ENCODE measurements around the gene TMTC2.
"Not testable (repeated sequence)": the region's sequence is repeated elsewhere in the genome, so short reads cannot be mapped to it uniquely, and the experiment has no call there.

Gene TMTC2

GRCh38 chr12:82793751-82794281, 107.1 kb downstream of the TMTC2 start:
- DNase-seq, result no peak

DNA sequence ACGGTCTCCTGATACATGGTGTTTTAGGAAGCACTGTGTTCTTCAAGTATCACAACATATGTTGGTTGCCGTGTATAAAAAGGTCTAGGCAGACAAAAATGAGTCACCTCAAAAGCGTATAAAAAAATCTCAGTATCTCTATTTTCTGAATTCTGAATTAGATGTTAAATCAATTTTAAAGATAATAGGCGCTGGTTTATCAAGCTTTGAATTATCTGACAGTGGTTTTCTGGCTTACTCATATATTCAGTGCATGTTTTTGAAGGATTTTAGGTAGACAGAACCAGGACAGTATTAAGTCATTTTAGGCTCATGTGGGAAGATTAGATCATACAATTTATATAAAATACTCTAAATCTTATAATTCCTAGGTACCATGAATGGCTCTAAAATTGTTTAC, 110.8 kb downstream of the TMTC2 start:
- no peak for DNase-seq

GRCh38 chr12:82800185-82800584, 113.5 kb downstream of the TMTC2 start:
- DNase-seq, result no peak

DNA sequence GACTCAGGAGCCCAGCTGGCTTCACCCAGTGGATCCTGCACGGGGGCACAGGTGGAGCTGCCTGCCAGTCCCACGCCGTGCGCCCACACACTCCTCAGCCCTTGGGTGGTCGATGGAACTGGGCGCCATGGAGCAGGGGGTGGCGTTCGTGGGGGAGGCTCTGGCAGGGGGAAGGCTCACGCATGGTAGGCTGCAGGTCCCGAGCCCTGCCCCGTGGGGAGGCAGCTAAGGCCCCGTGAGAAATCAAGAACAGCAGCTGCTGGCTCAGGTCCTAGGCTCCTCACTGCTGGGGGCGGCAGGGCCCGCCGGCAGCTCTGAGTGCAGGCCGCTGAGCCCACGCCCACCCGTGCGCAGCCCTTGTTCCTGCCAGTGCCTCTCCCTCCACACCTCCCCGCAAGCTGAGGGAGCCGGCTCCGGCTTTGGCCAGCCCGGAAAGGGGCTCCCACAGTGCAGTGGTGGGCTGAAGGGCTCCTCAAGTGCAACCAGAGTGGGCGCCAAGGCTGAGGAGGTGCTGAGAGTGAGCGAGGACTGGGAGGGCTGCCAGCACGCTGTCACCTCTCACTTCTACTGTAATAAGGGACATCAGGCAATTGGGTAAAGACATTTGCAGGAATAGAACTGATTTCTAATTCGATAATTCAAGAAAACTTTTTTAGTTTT, 115.4 kb downstream of the TMTC2 start:
- DNase-seq, result no peak

GRCh38 chr12:82803201-82803600, 116.5 kb downstream of the TMTC2 start:
- no peak for DNase-seq

- no peak for DNase-seq
These were observed 117.9 kb downstream of the TMTC2 start for GRCh38 chr12:82804601-82805000.

DNA sequence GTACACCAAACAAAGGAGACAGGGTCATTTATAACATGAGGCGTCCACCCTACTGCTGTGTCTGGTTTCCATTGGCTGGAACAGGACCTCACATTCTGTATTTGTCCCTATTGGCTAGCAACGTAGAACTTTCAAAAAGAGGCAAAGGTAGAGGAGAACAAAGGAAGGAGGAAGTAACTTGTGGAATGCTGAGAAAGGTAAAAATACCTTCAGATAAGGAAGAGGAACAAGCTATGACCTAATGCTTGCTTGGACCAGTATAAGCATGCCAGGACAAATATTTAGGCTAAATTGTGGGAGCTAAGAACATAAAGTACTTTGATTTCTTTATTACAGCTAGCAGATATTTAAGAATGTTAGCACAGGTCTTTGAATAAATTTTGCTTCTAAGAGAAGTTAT, 118.3 kb downstream of the TMTC2 start:
- DNase-seq, result not testable (repeated sequence)

DNA sequence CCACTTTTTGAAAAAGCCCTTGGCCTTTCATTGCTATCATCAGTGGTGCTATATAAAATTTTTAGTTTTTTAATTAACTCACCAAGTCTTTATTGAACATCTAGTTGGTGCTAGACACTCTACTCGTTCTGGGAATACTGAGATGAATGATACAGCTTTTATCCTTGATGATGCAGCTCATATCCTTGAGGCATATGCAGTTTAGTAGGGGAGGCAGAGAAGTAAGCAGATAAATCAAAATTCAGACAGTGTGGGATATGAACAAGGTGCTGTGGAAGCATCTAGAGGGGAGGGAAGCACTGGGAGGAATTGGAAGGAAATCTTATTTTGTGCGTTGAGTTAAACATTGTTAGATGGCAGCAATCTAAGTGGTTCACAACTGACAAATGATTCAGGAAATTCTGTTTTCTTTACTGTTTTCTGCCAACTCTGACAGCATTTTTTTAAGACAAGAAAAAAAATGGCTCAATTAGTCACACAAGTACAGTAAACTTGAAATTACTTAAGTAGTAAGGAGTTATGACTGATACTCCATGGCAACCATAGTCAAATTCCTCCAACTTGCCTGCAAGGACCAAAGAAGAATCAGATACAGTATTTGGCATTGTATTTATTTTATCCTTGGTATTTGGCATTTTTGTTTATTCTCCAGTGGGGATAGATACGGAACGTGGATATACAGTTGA, 119.2 kb downstream of the TMTC2 start:
- DNase-seq, result no peak

DNA sequence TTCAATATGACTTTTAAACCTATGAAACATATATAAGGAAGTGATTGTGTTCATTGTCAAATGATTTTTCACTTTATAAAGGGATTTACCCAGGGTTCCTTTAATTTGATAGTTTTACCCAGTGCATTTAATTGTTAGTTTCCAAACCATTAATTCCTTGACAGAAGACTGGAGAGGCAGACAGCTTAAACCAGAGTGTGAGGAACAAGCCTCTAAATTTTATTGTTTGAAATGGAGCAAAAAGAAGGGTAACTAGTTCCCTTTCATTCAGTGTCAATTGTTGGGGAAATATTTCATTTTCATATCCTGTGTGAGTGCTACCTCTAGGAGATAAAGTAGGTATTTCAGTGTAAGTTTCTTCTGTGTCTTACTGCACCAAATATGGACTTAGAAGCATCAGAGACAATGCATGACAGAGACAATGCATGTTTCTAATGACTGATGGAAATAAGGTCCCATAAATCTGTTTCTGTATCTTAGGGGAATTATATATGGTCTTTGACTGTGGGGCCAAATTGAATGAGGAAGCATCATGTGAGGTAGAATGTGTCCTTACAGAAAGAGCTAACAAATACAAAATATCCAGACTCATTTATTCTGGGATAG, 120.5 kb downstream of the TMTC2 start:
- DNase-seq, result no peak

GRCh38 chr12:82810568-82810967, 123.9 kb downstream of the TMTC2 start:
- DNase-seq, result no peak

DNA sequence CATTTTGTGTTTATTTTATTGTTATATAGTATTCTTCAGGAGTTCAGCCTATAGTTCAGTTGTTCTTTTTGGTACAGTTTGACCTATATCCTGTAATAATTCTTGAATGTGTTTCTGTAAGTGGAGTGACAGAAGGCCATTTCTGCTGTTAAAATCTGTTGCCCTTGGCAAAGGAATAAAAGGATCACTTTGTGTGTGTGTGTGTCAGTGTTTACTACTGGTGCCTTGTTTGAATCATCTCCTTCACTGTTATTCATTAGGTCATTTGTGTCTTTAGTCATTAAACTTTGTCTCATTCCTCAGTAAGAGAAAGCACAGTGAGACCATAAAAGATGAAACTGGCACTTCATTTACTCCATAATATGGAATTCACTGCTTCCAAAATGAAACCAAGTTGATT, 130.7 kb downstream of the TMTC2 start:
- no peak for DNase-seq

DNA sequence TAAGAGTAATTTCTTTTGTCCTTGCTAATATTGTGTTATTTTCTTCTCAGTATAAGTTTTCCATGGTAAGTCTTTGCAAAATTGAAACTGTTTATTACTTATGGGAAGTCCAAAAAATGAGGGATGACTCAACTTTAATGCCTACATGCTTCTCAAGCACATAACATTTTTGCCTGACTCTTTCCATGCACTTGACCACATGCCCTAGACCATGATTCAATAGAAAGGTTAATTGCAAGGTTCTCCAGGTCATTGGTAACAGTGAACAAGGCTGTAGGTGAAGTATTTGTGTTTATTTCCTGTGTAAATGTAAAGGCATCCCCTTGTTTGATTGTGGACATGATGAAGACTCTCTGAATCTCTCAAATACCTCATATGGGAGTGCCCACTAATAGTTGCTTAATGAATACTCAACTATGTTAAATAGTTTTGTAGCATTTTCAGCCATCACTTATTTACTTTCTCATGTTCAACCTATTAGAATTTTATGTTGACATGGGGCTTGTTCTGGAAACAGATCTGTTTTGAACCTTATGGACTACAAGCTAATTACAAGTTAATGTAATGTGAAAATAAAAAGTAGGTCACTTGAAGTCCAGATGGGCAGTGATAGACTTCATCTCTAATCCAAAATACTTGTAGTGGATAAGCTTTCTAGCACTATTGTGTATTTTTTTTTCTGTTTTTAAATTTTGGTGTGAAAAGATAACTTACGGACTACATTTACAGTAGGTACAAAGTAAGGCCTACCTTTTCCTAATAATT, 131.7 kb downstream of the TMTC2 start:
- DNase-seq, result no peak

DNA sequence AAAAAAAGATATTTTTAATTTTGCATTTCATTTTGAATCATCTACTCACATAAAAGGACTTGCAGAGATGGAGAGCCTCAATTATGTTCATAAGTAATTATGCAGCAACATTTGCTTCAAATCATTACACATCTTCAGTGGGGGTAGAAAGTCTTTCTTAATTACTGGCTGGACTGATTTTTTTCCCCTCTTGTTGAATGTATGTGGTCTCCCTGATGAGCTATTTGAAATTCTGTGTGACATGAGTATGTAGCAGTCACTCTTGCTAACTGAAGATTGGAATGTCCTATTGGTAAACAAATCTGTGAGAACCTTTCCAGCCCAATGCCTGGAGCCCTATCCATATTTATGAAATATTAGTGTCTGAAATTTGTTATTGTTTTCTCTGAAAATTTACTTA, 139.8 kb downstream of the TMTC2 start:
- no peak for DNase-seq

DNA sequence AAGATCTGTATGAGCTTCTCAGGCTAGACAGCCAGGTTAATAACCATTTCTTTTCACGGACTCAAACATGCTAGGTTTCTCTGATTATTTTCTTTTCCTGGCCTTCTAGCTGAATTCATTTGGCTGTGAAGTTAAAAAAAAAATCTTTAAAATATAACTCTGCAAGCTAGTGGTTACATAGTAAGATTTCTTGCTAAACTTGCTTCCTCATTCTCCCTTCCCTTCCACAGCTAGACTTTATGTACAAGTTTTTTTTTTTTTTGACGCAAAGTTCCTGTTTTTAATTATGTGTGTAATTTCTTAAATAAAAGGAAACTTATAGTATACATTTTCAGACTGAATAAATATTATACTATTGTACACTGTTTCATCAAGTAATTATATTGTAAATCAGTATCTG, 145.4 kb downstream of the TMTC2 start:
- DNase-seq, result no peak

- no peak for DNase-seq
These were observed 146.3 kb downstream of the TMTC2 start for GRCh38 chr12:82832981-82833380.

GRCh38 chr12:82833481-82833880, 146.8 kb downstream of the TMTC2 start:
- no peak for DNase-seq

DNA sequence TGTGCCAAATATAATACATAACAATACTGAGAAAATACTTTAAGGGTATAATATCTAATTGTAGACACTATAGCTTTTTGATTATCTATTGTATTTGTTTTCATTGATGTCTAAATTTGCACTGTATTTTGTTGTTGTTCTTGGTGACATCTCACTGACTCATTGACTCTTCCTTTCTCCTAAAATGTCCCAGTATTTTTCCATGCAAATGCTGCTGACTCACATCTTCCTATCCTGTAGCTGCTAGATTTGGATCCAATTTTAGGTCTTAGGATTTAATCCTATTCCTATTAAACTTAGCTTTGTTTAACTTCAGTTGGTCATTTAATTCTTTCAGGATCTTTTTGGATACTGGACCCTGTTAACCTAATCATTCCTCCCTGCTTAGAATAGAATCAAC, 148.5 kb downstream of the TMTC2 start:
- no peak for DNase-seq

GRCh38 chr12:82838131-82838551, 151.4 kb downstream of the TMTC2 start:
- no peak for DNase-seq

GRCh38 chr12:82838827-82839226, 152.1 kb downstream of the TMTC2 start:
- no peak for DNase-seq

- no peak for DNase-seq
These were observed 153.1 kb downstream of the TMTC2 start for GRCh38 chr12:82839796-82840195.

- no peak for DNase-seq
These were observed 154.8 kb downstream of the TMTC2 start for GRCh38 chr12:82841487-82841904.

DNA sequence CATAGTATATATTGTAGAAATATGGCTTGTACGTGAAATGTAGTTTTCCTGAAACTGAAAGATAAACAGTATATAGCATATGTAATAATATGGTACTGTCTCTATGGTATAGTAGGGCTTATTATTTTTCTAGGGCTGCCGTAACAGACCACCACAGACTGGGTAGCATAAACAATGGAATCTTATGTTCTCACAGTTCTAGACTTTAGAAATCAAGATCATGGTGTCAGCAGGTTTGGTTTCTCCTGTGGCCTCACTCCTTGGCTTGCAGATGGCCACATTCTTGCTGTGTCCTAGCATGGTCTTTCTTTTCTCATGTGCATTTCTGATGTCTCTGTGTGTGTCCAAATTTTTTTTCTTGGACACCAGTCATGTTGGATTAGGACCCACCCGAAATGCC, 155.8 kb downstream of the TMTC2 start:
- no peak for DNase-seq

GRCh38 chr12:82845076-82845475, 158.4 kb downstream of the TMTC2 start:
- not testable (repeated sequence) for DNase-seq

Data from GDM1 (cell line).